CD8-positive, alpha-beta memory T cell (primary cell): ENCODE data around the gene SNRPD3. TPM values are rescaled to one million over a fixed set of nuclear protein-coding genes. Genes with fewer than 3 reads are reported as not detected.

Source experiments
- CTCF ChIA-PET: fragments of 350-600 bp; sonication (Branson Sonifier 250); formaldehyde crosslinking; loops from one replicate; lab custom pipeline; 2021; ENCODE audit warnings: antibody characterized with exemption; lab: Charles Lee
- POLR2A ChIA-PET: fragments of 350-600 bp; sonication (Branson Sonifier 250); formaldehyde crosslinking; loops from one replicate; lab custom pipeline; 2021; ENCODE audit warnings: antibody characterized with exemption; lab: Charles Lee
- DNase-seq, 5 donors: peaks; one replicate each; pipeline versions ENCODE4 v3.0.0 to v3.0.0-alpha.2; 2020 to 2022; ENCODE audit warnings: mixed read lengths in 1 of 5
- H3K27ac ChIP-seq: one replicate; pipeline ENCODE4 v1.7.0; 2013; ENCODE audit warnings: low read depth, mild to moderate bottlenecking, low read length, moderate library complexity
- H3K27me3 ChIP-seq: 2 replicates; pipeline ENCODE4 v1.7.0; 2013; ENCODE audit warnings: low read length, mild to moderate bottlenecking; ENCODE audit not compliant: insufficient read depth, poor library complexity, severe bottlenecking
- H3K36me3 ChIP-seq: 2 replicates; pipeline ENCODE4 v1.7.0; 2013; ENCODE audit warnings: mild to moderate bottlenecking, low read length, moderate library complexity; ENCODE audit not compliant: insufficient read depth
- H3K4me1 ChIP-seq: 2 replicates; pipeline ENCODE4 v1.7.0; 2013; ENCODE audit warnings: mild to moderate bottlenecking, low read length, moderate library complexity; ENCODE audit not compliant: insufficient read depth
- H3K4me3 ChIP-seq: 2 replicates; pipeline ENCODE4 v1.7.0; 2013; ENCODE audit warnings: mild to moderate bottlenecking, low read length
- H3K9me3 ChIP-seq: 2 replicates; pipeline ENCODE4 v1.7.0; 2013; ENCODE audit warnings: mild to moderate bottlenecking, low read length
- H3K27ac Mint-ChIP-seq, 8 donors: one replicate each; pipeline ENCODE4 v1.8.0; 2020 to 2021; ENCODE audit warnings: mixed read lengths in 8 of 8, mild to moderate bottlenecking in 6 of 8, inconsistent platforms in 3 of 8, moderate library complexity in 3 of 8
- H3K27me3 Mint-ChIP-seq, 2 donors: one replicate each; pipeline ENCODE4 v1.8.0; 2020 to 2021; ENCODE audit warnings: mixed read lengths in 2 of 2, mild to moderate bottlenecking in 1 of 2, moderate library complexity in 1 of 2
- H3K36me3 Mint-ChIP-seq, 3 donors: one replicate each; pipeline ENCODE4 v1.8.0; 2020 to 2021; ENCODE audit warnings: mixed read lengths in 3 of 3, inconsistent platforms in 1 of 3, mild to moderate bottlenecking in 1 of 3
- H3K4me1 Mint-ChIP-seq, 3 donors: one replicate each; pipeline ENCODE4 v1.8.0; 2020 to 2021; ENCODE audit warnings: mixed read lengths in 3 of 3, inconsistent platforms in 1 of 3, mild to moderate bottlenecking in 1 of 3
- H3K4me3 Mint-ChIP-seq, 7 donors: one replicate each; pipeline ENCODE4 v1.8.0; 2020 to 2021; ENCODE audit warnings: mixed read lengths in 7 of 7, mild to moderate bottlenecking in 6 of 7, moderate library complexity in 4 of 7, inconsistent platforms in 2 of 7
- H3K9me3 Mint-ChIP-seq, 5 donors: one replicate each; pipeline ENCODE4 v1.8.0; 2020 to 2022; ENCODE audit warnings: mixed read lengths in 5 of 5, mild to moderate bottlenecking in 3 of 5, moderate library complexity in 2 of 5, inconsistent platforms in 1 of 5
- polyA plus RNA-seq: library from polyadenylated mRNA; unstranded; fragments of 300-500 nt; fragmentation: Illumina TruSeq; gene quantifications from one replicate; pipeline ENCODE4 v1.2.3, GENCODE V29; 2021
- total RNA-seq, 2 experiments: library from RNA; stranded (reverse); gene quantifications; one replicate each; pipeline ENCODE4 v1.2.3, GENCODE V29; 2021

SNRPD3 gene
- total and polyA plus RNA-seq, 3 experiments from 2014 or later: 112 to 217 (median 205) TPM

DNA sequence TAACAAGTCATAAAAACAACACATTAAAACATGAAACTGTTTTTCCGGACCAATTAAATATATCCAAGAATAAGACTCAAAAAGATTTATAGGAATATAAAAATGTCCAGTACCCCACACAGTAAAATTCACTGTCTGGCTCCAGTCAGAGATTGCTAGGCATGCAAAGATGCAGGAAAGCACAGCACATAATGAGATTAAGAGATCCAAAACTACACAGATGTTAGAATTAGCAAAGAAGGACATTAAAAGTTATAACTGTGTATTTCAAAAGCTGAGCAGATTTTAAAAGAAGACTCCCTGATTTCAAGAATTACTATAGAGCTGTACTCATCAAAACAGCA, 23.4 kb downstream of the SNRPD3 start:
- Mint-ChIP-seq H3K4me3 (no peak overlapping the region), H3K27me3 (no peaks in the 10 kb centered on the region), H3K9me3 (no peaks in the 10 kb centered on the region), H3K27ac (peak overlapping the region in 2 of 8 donors; percentile 19 to 44), H3K4me1 (peaks cover 0 to 2% (median 0%) of the 10 kb centered on the region in 3 donors), H3K36me3 (peaks cover 0 to 24% (median 8%) of the 10 kb centered on the region in 3 donors)
- ChIA-PET CTCF (no interaction called here), POLR2A (no interaction called here)
- no peak overlapping the region for H3K4me3 ChIP-seq
- H3K4me1 ChIP-seq: no peaks in the 10 kb centered on the region
- H3K27ac ChIP-seq: no peak overlapping the region
- no peaks in the 10 kb centered on the region for H3K27me3 ChIP-seq
- no peaks in the 10 kb centered on the region for H3K9me3 ChIP-seq
- H3K36me3 ChIP-seq: peaks cover 4% of the 10 kb centered on the region
- DNase-seq: no peak

DNA sequence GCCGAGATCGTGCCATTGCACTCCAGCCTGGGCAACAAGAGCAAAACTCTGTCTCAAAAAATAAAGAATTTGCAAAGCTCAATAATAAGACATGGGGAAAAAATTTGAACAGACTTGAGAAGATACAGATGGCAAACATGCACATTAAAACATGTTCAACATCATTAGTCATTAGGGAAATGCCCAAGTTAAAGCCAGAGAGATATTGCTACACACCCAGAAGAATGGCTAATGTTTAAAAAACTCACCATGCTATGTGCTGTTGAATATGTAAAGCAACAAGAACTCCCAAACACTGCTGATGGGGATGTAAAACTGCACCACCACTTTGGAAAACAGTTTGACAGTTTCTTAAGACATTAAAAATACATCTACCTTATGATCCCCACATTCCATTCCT, 24.5 kb downstream of the SNRPD3 start:
- Histone ChIP-seq H3K4me3 (no peak overlapping the region), H3K27ac (no peak overlapping the region), H3K4me1 (no peaks in the 10 kb centered on the region), H3K9me3 (no peaks in the 10 kb centered on the region), H3K36me3 (no peaks in the 10 kb centered on the region), H3K27me3 (no peaks in the 10 kb centered on the region)
- Mint-ChIP-seq H3K4me1 (peaks cover 0 to 2% (median 0%) of the 10 kb centered on the region in 3 donors), H3K36me3 (peaks cover 0 to 14% (median 0%) of the 10 kb centered on the region in 3 donors), H3K4me3 (no peak overlapping the region), H3K27ac (peak overlapping the region in 3 of 8 donors; percentile 33 to 51 (median 35)), H3K9me3 (no peaks in the 10 kb centered on the region), H3K27me3 (no peaks in the 10 kb centered on the region)
- CTCF ChIA-PET: no interaction called here
- no peak for DNase-seq
- POLR2A ChIA-PET: no interaction called here

DNA sequence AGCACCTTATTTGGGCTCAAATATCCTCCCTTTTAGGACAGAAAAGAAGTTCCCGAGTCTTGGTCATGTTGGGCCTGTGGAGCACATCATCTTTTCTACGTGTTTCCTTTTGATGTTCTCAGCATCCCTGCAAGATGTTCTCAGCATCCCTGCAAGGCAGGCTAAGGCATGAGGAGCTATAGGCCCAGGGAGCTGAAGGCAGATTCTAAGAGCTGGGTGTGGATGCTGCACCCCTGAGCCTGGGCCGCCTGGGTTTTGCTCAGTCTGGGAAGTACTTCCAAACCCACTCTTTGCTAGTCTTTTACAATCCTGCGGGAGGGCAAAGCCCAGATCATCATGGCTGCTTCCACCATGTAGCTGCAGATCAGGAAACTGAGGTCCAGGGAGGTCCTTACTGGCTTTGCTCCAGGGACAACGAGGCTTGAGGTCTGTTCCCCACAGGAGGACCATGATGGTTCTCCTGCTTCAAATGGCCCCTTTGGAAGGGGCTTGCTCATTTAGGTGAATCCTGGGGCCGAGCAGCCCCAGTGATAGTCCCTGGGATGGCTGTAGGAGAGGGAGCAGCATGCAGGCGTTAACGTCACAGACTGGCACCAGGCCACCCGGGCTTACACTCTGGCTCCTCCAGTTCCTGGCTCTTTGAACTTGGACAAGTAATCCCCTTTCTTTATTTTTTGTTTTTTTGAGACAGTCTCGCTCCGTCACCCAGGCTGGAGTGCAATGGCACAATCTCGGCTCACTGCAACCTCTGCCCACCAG, 26.4 kb downstream of the SNRPD3 start:
- Histone ChIP-seq H3K27me3 (no peaks in the 10 kb centered on the region), H3K27ac (no peak overlapping the region), H3K4me3 (no peak overlapping the region), H3K4me1 (no peaks in the 10 kb centered on the region), H3K9me3 (no peaks in the 10 kb centered on the region), H3K36me3 (no peaks in the 10 kb centered on the region)
- CTCF ChIA-PET: no interaction called here
- Mint-ChIP-seq H3K36me3 (peaks cover 0 to 4% (median 0%) of the 10 kb centered on the region in 3 donors), H3K4me1 (no peaks in the 10 kb centered on the region), H3K27me3 (no peaks in the 10 kb centered on the region), H3K27ac (peak overlapping the region in 1 of 8 donors; percentile 86), H3K9me3 (no peaks in the 10 kb centered on the region), H3K4me3 (no peak overlapping the region)
- DNase-seq: no peak
- POLR2A ChIA-PET: interaction anchor here (0.7 kb wide), 1 partner anchor 22 kb away, joined by 4 read pairs; no protein-coding TSS in a partner anchor

DNA sequence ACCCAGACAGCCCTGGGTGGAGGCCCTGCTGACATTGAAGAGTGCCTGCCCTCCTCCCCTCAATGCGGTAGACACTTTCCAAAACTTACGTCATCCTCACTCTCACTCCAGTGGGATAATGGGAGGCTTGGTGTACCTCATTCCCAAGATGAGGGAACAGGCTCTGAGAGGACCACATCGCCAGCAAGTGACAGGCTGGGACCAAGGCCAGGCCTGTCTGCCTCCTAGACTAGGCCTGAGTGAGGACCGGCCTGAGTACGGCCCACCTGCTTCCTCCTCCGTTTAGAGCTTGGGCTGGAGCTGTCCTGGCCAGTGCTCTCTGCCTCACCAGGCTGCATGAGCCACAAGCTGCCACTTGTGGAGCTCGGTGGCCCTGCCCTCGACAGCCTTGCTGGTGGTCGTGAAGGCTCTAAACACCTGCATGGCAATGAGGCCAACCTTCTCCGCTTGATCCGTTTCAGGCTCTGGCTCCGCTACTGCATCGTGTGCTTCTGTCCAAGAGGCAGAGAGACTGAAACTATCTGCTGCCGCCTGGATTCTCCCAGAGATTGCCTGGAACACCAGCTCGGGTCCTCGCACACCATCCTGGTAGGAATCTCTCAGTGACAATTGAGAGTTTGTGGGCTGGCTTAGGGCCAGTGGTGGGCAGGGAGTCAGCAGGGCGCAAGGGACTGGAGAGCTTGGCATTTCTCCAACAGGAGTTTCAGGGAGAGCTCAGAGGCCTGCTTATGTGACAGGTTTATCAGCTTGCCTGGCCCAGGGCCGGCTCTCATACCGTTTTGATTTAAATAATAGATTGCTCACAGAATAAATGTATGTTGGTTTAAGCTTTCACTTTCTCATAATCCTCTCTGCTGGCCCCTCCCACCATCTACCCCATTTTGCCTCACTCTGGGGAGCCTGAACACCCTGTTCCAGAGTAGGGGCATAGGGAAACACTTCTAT, 27.7 kb downstream of the SNRPD3 start:
- H3K4me1 Mint-ChIP-seq: no peaks in the 10 kb centered on the region
- no peaks in the 10 kb centered on the region for H3K9me3 Mint-ChIP-seq
- H3K27me3 ChIP-seq: no peaks in the 10 kb centered on the region
- H3K36me3 Mint-ChIP-seq: no peaks in the 10 kb centered on the region
- H3K27ac ChIP-seq: no peak overlapping the region
- no peak for DNase-seq
- no peak overlapping the region for H3K27ac Mint-ChIP-seq
- no peaks in the 10 kb centered on the region for H3K27me3 Mint-ChIP-seq
- H3K4me1 ChIP-seq: no peaks in the 10 kb centered on the region
- no peak overlapping the region for H3K4me3 Mint-ChIP-seq
- POLR2A ChIA-PET: no interaction called here
- no peaks in the 10 kb centered on the region for H3K36me3 ChIP-seq
- CTCF ChIA-PET: interaction anchor here (1.0 kb wide), 1 partner anchor 9 kb away, joined by 3 read pairs; no protein-coding TSS in a partner anchor
- no peaks in the 10 kb centered on the region for H3K9me3 ChIP-seq
- H3K4me3 ChIP-seq: no peak overlapping the region

DNA sequence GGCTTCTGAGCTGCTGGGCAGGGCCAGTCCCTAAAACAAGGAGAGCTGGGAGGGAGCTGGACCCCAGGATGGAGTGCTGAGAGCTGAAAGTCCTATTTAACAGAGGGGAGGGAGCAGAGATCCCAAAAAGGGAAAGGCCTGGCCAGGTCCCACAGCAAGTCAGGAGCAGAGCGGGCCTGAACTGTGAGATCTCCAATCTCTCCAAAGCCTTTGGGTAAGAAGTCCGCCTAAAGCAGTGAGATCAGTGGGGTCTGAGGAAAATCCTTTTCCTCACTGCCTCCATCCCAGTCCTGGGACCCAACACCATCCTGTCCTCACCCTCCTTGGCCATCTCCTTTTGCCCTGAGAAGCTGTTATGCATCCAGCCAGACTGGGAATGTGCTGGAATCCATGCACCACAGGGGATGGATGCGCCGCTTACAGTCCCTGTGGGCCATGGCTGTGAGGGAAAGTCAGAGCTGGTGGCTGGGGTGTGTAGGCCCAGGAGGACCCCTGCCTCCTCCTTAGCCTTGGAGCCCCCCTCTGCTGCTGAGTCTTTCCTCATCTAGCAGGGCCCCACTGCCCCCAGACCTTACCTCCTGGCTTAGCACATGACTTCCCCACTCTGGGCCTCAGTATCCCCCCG, 28.5 kb downstream of the SNRPD3 start:
- H3K4me3 ChIP-seq: no peak overlapping the region
- ChIA-PET CTCF (interaction anchor here (1.0 kb wide), 1 partner anchor 10 kb away, joined by 3 read pairs; no protein-coding TSS in a partner anchor), POLR2A (no interaction called here)
- Mint-ChIP-seq H3K4me1 (no peaks in the 10 kb centered on the region), H3K36me3 (no peaks in the 10 kb centered on the region), H3K27me3 (no peaks in the 10 kb centered on the region), H3K4me3 (no peak overlapping the region), H3K9me3 (no peaks in the 10 kb centered on the region), H3K27ac (no peak overlapping the region)
- no peak overlapping the region for H3K27ac ChIP-seq
- H3K9me3 ChIP-seq: no peaks in the 10 kb centered on the region
- H3K27me3 ChIP-seq: no peaks in the 10 kb centered on the region
- H3K36me3 ChIP-seq: no peaks in the 10 kb centered on the region
- no peaks in the 10 kb centered on the region for H3K4me1 ChIP-seq
- no peak for DNase-seq

DNA sequence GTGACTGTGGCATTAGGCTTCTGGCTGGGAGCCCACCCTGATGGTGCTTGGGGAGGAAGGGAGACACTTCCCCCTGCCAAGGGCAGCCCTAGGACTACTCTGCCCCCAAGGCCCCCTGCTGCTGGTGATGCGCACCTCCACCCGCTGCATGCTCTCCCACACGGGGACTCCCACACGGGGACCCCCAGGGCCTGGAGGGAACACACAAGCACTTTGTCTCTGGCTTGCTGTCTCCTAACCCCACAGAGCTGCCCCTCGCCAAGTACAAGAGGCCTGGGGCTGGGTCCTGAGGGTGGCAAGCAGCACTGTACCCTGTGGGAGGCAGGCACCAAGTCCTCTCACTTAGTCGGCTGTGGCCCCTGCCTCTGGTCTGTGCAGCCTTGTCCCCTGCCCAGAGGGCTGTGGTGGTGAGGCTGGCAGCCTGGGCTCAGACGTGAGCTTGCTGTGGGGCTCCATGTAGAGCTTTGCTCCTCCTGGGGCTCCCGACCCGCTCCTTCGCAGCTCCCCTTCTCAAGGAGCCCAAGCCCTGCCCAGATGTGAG, 29.1 kb downstream of the SNRPD3 start:
- POLR2A ChIA-PET: no interaction called here

DNA sequence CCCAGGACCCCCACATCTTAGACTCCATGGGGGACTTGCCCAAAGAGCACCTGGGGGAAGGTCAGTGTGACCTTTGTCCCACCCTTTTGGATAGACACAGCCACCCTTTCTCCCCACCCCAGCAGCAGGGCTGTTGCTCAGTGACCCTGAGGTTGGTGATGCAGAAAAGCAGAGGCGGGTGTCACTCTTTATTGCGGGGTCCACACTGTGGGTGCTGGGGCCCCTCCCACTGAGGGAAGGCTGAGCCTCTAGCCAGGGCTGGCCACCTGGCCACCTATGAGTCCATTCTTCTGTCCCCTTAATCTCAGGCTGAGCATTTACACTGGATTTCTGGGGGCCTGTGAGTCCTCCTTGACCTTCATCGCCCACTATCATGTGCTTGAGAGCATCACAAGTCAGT, 29.7 kb downstream of the SNRPD3 start:
- Mint-ChIP-seq H3K27ac (no peak overlapping the region), H3K4me1 (no peaks in the 10 kb centered on the region), H3K9me3 (no peaks in the 10 kb centered on the region), H3K4me3 (no peak overlapping the region), H3K36me3 (no peaks in the 10 kb centered on the region), H3K27me3 (peaks cover 0 to 1% of the 10 kb centered on the region in 2 donors)
- Histone ChIP-seq H3K36me3 (no peaks in the 10 kb centered on the region), H3K27me3 (no peaks in the 10 kb centered on the region), H3K4me3 (no peak overlapping the region), H3K9me3 (no peaks in the 10 kb centered on the region), H3K27ac (no peak overlapping the region), H3K4me1 (no peaks in the 10 kb centered on the region)
- ChIA-PET POLR2A (no interaction called here), CTCF (no interaction called here)
- no peak for DNase-seq

More for the DNA sequence above, 29.1 kb downstream of the SNRPD3 start:
- Mint-ChIP-seq H3K4me3 (no peak overlapping the region), H3K4me1 (no peaks in the 10 kb centered on the region), H3K36me3 (no peaks in the 10 kb centered on the region), H3K9me3 (no peaks in the 10 kb centered on the region), H3K27me3 (no peaks in the 10 kb centered on the region), H3K27ac (no peak overlapping the region)
- H3K4me1 ChIP-seq: no peaks in the 10 kb centered on the region
- DNase-seq: no peak
- no peaks in the 10 kb centered on the region for H3K36me3 ChIP-seq
- no peaks in the 10 kb centered on the region for H3K9me3 ChIP-seq
- H3K27me3 ChIP-seq: no peaks in the 10 kb centered on the region
- no peak overlapping the region for H3K27ac ChIP-seq
- CTCF ChIA-PET: no interaction called here
- H3K4me3 ChIP-seq: no peak overlapping the region
